Fibroblast of villous mesenchyme (primary cell): ENCODE measurements around the gene LSM10. TPM values are rescaled to one million over a fixed set of nuclear protein-coding genes. Genes with fewer than 3 reads are reported as not detected.
A peak's percentile ranks its signal among the peaks of the same experiment; 100 is the strongest.

Experiments
- DNase-seq: peaks from one replicate; pipeline ENCODE4 v3.0.0-alpha.2; 2010; ENCODE audit warnings: low read depth
- H3K4me3 ChIP-seq: 2 replicates; pipeline ENCODE4 v1.5.1; 2011; ENCODE audit warnings: low read depth, mild to moderate bottlenecking, low read length
- CTCF ChIP-seq: IDR thresholded peaks from 2 replicates; pipeline ENCODE4 v1.5.1; 2012; ENCODE audit warnings: low read depth, mild to moderate bottlenecking, low read length; ENCODE audit not compliant: insufficient read depth
- total RNA-seq: library from RNA; depleted of rRNA; stranded (reverse); fragments of >200 nt; gene quantifications from 2 replicates; pipeline ENCODE4 v1.2.3, GENCODE V29; 2012

LSM10 gene
- total RNA-seq, 1 donor, result 6.9 TPM

- peak within 1 kb of the TSS; percentile 94 for H3K4me3 ChIP-seq
- peak; percentile 100 for DNase-seq
- no peak for TF ChIP-seq CTCF
Measured at GRCh38 chr1:36385410-36386264, 12.1 kb downstream of the LSM10 start, which contains the start of gene STK40. STK40 (minus strand) TSS chr1:36385924; CDS start chr1:36361332, 24,592 bp downstream.

- DNase-seq, result peak; percentile 36
- no peak for TF ChIP-seq CTCF
- peak overlapping the region; percentile 94 for H3K4me3 ChIP-seq
Measured at GRCh38 chr1:36384542-36385409, 12.9 kb downstream of the LSM10 start.

- DNase-seq, result no peak
- TF ChIP-seq CTCF, result no peak
- no peak overlapping the region for H3K4me3 ChIP-seq
Measured at GRCh38 chr1:36383240-36383639, 14.5 kb downstream of the LSM10 start.

- no peak for DNase-seq
- no peak for TF ChIP-seq CTCF
- H3K4me3 ChIP-seq, result no peak overlapping the region
Measured at GRCh38 chr1:36382669-36383068, 15.0 kb downstream of the LSM10 start.

GRCh38 chr1:36382231-36382630 is 15.5 kb downstream of the LSM10 start:
- H3K4me3 ChIP-seq, result no peak overlapping the region
- DNase-seq, result no peak
- no peak for TF ChIP-seq CTCF

GRCh38 chr1:36381405-36381804 is 16.3 kb downstream of the LSM10 start:
- no peak for TF ChIP-seq CTCF
- H3K4me3 ChIP-seq, result no peak overlapping the region
- DNase-seq, result no peak
